ENCODE measurements around the gene SMIM28. TPM values are rescaled to one million over a fixed set of nuclear protein-coding genes. Genes with fewer than 3 reads are reported as not detected.

The SMIM28 gene
- not detected for polyA plus RNA-seq (2012; ENCODE audit: insufficient read length, low read depth)

DNA sequence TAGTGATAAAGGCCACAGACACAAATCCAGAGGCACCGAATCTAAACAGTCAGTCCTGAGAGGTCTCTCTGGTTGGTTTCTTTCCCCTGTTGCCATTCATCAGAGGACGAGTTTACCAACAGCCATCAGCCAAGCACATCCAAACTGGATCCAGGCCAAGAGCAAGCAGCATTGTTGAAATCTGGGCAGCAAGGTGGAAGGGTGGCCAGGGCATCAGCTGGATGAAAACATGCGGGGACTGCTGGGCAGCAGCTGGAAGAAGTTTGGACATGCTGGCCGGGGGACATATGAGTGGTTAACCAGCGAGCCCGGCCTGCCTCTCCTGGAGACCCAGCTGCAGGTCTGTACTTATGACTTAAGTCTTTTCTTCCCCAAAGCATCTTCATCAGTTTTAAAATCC, at the start of gene SMIM28:
TSS of gene SMIM28 (plus strand) at position 62 of the 400 bp plus-strand sequence. CDS start at position 230, 168 bp downstream.
- TF ChIP-seq, protein P1, sequence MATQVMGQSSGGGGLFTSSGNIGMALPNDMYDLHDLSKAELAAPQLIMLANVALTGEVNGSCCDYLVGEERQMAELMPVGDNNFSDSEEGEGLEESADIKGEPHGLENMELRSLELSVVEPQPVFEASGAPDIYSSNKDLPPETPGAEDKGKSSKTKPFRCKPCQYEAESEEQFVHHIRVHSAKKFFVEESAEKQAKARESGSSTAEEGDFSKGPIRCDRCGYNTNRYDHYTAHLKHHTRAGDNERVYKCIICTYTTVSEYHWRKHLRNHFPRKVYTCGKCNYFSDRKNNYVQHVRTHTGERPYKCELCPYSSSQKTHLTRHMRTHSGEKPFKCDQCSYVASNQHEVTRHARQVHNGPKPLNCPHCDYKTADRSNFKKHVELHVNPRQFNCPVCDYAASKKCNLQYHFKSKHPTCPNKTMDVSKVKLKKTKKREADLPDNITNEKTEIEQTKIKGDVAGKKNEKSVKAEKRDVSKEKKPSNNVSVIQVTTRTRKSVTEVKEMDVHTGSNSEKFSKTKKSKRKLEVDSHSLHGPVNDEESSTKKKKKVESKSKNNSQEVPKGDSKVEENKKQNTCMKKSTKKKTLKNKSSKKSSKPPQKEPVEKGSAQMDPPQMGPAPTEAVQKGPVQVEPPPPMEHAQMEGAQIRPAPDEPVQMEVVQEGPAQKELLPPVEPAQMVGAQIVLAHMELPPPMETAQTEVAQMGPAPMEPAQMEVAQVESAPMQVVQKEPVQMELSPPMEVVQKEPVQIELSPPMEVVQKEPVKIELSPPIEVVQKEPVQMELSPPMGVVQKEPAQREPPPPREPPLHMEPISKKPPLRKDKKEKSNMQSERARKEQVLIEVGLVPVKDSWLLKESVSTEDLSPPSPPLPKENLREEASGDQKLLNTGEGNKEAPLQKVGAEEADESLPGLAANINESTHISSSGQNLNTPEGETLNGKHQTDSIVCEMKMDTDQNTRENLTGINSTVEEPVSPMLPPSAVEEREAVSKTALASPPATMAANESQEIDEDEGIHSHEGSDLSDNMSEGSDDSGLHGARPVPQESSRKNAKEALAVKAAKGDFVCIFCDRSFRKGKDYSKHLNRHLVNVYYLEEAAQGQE (IDR thresholded peaks at IDR 0.05; ENCODE audit: insufficient read depth in 1 of 2, low read depth in 2 of 2, low read length in 2 of 2), result no peak
- TF ChIP-seq SIN3A (IDR thresholded peaks at IDR 0.05; ENCODE audit: borderline replicate concordance, insufficient read depth, low read length), result no peak

DNA sequence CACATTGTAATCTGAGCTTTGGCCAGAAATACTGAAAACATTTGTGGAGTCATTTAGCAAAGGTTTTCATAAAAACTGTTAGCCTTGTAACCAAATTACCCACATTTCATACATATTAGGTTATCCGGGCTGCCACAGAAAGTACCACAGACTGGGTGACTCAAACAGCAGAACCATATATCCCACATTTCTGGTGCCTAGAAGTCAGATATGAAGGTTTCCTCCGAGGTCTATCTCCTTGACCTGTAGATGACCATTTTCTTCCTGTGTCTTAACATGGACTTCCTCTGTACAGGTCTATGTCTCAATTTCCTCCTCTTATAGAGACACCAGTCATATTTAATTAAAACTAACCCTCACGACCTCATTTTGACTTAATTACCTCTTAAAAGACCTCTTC, 49.5 kb upstream of the SMIM28 start:
- TF ChIP-seq TAF1 (IDR thresholded peaks at IDR 0.05; ENCODE audit: borderline replicate concordance, insufficient read depth, low read length), result no peak
- TF ChIP-seq, protein P1 (IDR thresholded peaks at IDR 0.05; ENCODE audit: insufficient read depth in 1 of 2, low read depth in 2 of 2, low read length in 2 of 2), result no peak
- no peak for TF ChIP-seq POLR2AphosphoS5 (IDR thresholded peaks at IDR 0.05; ENCODE audit: low read depth, low read length)
- no peak for TF ChIP-seq FOXP2 (optimal IDR thresholded peaks at IDR 0.05; ENCODE audit: borderline replicate concordance, extremely low read depth, extremely low read length, insufficient read depth)

DNA sequence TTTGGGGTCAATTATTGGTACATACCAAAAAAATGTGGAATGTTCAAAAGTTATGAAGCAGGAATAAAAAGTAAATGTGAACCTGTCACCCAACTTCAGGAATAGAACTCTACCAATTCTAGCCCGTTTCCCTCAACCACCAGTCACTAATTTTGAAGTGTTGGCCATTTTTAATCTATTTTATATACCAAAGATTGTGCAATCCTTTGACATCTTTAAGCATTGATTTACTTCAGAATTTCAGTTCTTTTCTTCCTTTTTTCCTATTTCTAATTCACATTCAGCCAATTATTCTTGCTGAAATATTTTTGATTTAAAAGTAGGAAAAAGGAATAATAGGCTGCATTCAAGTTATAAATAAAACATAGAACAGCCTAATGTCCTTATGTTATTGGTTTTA, 46.9 kb upstream of the SMIM28 start:
- TF ChIP-seq TAF1 (IDR thresholded peaks at IDR 0.05; ENCODE audit: borderline replicate concordance, insufficient read depth, low read length), result no peak

DNA sequence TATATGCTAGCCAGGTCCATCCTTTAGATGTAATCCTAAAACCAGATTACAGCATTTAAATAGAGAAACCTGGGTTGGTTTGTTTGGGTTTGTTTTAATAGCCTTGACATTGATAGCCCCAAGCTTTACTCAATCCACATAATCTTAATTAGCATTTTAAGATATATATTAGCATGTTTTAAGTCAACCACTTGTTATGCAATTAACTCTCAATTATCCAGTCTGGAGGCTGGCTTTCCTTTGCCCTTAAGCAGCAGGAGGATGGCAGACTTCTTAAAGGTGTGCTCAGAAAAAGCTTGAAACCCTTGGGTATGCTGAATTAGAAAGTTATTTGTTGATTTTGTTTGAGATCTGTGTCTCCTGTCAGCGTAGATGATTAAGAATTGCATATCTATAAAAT, 46.3 kb upstream of the SMIM28 start:
- TF ChIP-seq POLR2AphosphoS5 (IDR thresholded peaks at IDR 0.05; ENCODE audit: low read depth, low read length) (no peak), SIN3A (IDR thresholded peaks at IDR 0.05; ENCODE audit: borderline replicate concordance, insufficient read depth, low read length) (no peak), TAF1 (IDR thresholded peaks at IDR 0.05; ENCODE audit: borderline replicate concordance, insufficient read depth, low read length) (no peak), FOXP2 (optimal IDR thresholded peaks at IDR 0.05; ENCODE audit: borderline replicate concordance, extremely low read depth, extremely low read length, insufficient read depth) (no peak)
- TF ChIP-seq, protein P1 (IDR thresholded peaks at IDR 0.05; ENCODE audit: insufficient read depth in 1 of 2, low read depth in 2 of 2, low read length in 2 of 2), result no peak

DNA sequence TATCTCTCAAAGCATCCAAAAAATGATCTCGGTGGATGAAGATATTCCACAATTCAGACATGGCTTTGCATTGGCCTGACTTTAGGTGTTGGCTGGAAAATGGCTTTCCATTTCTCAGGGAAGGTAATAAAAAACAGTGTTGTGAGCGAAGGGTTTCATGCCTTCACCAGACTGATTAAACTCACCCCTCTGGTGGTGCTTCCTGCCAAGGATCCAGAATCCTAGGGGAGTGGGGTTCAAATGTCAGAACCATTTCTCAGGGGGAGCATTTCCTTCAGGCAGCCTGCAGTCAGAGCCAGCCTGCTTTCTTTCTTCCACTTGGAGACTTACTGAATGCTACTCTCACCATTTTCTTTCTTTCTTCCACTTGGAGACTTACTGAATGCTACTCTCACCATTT, 45.7 kb upstream of the SMIM28 start:
- no peak for TF ChIP-seq SIN3A (IDR thresholded peaks at IDR 0.05; ENCODE audit: borderline replicate concordance, insufficient read depth, low read length)
- no peak for TF ChIP-seq TAF1 (IDR thresholded peaks at IDR 0.05; ENCODE audit: borderline replicate concordance, insufficient read depth, low read length)
- TF ChIP-seq FOXP2 (optimal IDR thresholded peaks at IDR 0.05; ENCODE audit: borderline replicate concordance, extremely low read depth, extremely low read length, insufficient read depth), result no peak
- no peak for TF ChIP-seq POLR2AphosphoS5 (IDR thresholded peaks at IDR 0.05; ENCODE audit: low read depth, low read length)
- TF ChIP-seq, protein P1 (IDR thresholded peaks at IDR 0.05; ENCODE audit: insufficient read depth in 1 of 2, low read depth in 2 of 2, low read length in 2 of 2), result no peak
